Measurements from ENCODE around the gene ITFG1.

GRCh38 chr16:47473792-47474191 is 12.9 kb upstream of the ITFG1 start:
- no peak for TF ChIP-seq POLR2A (IDR thresholded peaks at IDR 0.05)
- no peak for TF ChIP-seq CTCF (IDR thresholded peaks at IDR 0.05)

Measured in testis (tissue), 2 donors.